KOPT-K1 (cell line): ENCODE results near the gene LARGE2.
A peak's percentile ranks its signal among the peaks of the same experiment; 100 is the strongest.

Source experiments
- H3K27ac ChIP-seq: fragments of 200-600 bp; sonication (generic); 2 replicates; pipeline ENCODE4 v1.5.1; 2016; ENCODE audit warnings: antibody characterized with exemption, mild to moderate bottlenecking, low read depth, low read length; ENCODE audit not compliant: poor library complexity, severe bottlenecking
- H3K36me3 ChIP-seq: fragments of 200-600 bp; sonication (generic); 2 replicates; pipeline ENCODE4 v1.5.1; 2017; ENCODE audit warnings: antibody characterized with exemption, mild to moderate bottlenecking, low read length, moderate library complexity; ENCODE audit not compliant: insufficient read depth
- H3K9me3 ChIP-seq: fragments of 200-600 bp; sonication (generic); 2 replicates; pipeline ENCODE4 v1.5.1; 2017; ENCODE audit warnings: antibody characterized with exemption, low read length, mild to moderate bottlenecking; ENCODE audit not compliant: insufficient read depth, poor library complexity, severe bottlenecking

LARGE2 gene

DNA sequence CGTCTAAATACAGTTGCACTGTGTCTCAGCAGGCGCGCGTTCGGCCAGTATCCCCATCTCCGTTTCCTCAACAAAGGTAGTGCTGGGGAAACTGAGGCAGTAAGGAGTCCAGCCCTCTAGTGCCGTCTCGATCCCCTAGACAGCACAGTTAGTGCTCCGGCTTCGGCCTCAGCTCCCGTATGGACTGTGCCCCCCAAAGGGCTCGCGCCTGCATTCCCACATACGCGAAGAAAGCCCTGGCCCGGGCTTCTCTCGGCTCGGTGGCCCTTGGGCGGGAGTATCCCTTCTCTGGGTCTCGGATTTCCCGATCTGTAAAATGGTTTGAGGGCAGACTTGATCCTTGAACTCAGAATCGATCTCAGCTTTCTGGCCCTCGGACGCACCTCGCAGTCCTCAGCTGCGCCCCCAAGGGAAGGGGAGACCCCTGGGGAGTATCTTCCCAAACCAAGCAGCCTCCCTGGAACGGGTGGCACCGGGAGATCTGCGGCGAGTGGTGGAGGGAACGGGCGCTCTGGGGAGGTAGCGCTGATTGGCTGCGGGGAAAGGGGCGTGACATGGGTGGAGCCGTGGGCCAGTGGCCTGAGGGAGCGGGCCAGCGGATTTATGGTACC lies 4.0 kb upstream of the LARGE2 start:
- no peaks in the 10 kb centered on the region for H3K9me3 ChIP-seq
- H3K27ac ChIP-seq = peak overlapping the region; percentile 76
- H3K36me3 ChIP-seq = peaks cover 29% of the 10 kb centered on the region

DNA sequence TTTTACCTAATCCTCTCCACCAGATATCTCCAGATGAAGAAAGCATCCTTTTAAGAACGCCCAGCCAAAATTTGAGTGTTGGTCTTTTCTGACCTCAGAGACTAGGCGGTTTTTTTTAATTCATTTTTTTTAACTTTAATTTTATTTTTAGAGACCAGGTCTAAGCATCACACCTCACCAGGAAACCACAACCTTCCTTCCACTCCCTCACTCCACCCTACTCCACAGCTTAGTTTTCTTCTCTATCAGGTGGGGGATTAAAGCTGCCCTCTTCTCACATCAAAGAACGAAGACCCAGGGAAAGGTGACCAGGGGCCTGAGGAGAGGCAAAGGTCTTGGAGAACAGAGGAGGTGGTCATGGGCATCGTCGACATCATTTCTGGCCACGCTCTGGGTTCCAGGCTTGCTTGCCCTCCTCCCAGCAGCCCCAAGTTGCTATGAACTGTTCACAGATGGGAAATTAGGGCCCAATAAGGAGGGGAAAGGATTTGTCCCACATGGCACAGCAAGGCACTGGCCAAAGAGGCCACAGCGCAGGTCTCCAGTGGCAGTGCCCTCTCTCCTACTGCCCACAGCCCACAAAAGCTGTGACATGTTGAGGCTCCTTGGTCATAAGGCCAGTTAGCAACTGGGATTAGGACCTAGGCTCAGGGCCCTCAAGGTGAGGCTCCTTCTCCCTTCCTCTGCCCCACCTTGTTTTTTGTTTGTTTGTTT lies 3.3 kb upstream of the LARGE2 start:
- no peaks in the 10 kb centered on the region for H3K9me3 ChIP-seq
- peaks cover 22% of the 10 kb centered on the region; the same call in 1 of the 2 replicates for H3K36me3 ChIP-seq
- peak overlapping the region; percentile 76 for H3K27ac ChIP-seq

DNA sequence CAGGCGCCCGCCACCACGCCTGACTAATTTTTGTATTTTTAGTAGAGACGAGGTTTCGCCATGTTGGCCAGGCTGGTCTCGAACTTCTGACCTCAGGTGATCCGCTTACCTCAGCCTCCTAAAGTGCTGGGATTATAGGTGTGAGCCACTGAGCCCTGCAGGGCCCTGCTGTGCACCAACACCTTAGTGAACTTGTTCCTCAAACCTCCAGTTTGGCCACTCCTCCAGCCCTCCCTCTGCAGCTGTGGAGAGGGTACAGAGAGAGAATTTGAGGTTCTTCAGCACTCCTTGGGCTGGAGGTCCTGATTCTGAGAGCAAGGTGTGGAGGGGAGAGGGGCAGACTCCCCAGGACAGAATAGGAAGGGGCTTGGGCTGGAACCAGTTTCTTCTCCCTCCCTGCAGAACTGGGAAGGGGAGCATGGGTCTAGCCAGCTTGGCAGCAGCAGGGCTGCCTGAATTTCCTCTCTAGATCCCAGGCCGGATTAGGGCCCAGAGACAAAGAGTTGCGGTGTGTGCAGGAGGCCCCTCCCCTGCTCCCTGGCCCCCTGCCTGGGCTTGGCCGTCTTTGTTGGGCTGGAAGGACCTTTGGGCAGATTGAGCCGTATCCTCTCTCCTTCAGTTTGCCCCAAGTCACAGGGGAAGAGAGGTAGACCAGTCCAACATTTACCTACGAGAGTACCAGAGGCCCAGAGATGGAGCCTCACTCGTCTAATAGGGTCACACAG lies 2.5 kb upstream of the LARGE2 start:
- H3K36me3 ChIP-seq = peaks cover 13% of the 10 kb centered on the region; the same call in 1 of the 2 replicates
- H3K9me3 ChIP-seq = no peaks in the 10 kb centered on the region
- H3K27ac ChIP-seq = no peak overlapping the region

DNA sequence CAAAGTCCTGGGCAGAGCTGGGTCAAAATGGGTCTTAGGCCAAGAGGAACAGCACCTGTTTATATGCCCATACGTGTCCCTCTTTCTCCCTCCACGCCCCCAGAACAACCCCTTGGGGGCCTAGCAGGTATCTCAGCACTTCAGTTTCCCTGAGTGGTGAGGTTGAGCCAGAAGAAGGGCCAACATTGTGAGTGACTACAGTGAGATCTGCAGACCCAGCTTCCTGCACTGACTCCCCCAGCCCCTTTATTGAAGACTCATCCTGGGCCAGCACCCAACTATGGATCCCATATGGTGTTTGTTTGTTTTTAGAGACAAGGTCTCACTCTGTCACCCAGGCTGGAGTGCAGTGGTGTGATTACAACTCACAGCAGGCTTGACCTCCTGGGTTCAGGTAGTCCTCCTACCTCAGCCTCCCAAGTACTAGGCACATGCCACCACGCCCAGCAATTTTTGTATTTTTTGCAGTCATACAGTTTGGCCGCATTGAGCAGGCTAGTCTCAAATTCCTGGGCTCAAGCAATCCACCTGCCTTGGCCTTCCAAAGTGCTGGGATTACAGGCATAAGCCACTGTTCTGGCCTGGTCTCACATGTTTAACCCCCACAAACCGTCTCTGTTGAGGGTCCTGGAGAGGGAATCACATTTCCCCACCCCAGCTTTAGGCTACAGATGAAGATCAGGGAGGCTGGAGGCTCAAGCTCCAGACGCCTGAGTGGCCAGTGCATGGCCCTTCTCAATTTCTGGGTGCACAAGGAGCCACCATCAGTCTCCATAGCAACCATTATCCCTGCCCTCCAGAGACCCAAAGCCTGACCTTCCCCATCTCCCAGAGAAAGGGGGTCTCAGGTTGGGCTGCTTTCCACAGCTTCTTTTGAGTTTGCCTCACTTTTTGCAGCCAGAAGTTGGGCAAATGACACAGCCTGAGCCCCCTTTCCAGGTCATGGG lies 1.7 kb upstream of the LARGE2 start:
- Histone ChIP-seq H3K27ac (no peak overlapping the region), H3K9me3 (no peaks in the 10 kb centered on the region), H3K36me3 (peaks cover 5% of the 10 kb centered on the region; the same call in 1 of the 2 replicates)

DNA sequence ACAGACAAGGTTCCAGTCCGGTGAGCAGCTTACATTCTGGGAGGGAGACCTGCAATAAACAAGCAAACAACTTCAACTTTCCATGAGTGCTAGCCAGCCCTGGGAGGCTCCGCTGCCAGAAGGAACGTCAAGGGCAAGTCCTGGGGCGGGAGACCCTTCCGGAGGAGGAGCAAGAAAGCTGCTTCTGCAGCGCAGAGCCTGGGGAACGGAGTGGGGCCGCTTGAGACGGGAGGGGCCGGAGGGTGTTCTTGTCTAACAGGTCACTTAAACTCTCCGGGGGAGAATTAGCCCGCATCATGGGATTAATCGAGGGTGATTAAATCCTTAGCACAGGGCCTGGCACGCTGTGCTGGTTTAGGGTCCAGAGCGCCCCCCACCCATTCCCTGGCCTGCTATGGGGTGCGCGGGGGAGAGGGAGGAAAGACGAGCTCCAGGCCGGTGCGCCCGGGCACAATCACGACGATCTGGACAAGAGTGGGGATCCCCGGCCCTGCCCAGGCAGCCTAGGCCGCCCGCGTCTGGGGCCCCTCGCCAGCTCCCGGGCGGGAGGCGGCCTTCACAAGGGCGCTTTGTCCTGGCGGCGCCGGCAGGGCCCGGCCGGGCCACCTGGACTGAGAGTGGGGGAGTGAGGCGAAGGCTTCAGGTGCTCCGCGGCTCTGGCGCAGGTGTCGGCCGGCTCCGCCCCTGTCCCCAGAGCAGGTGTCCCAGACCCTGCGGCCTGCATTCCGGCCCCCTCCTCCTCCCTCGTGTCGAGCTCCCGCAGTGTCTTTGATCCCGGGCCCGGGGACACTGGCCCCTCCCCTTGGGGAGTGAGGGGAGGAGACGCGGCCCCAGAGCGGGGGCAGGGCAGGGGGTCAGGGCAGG lies 663 bp upstream of the LARGE2 start:
- H3K9me3 ChIP-seq = no peaks in the 10 kb centered on the region
- H3K36me3 ChIP-seq = no peaks in the 10 kb centered on the region
- no peak overlapping the region for H3K27ac ChIP-seq

DNA sequence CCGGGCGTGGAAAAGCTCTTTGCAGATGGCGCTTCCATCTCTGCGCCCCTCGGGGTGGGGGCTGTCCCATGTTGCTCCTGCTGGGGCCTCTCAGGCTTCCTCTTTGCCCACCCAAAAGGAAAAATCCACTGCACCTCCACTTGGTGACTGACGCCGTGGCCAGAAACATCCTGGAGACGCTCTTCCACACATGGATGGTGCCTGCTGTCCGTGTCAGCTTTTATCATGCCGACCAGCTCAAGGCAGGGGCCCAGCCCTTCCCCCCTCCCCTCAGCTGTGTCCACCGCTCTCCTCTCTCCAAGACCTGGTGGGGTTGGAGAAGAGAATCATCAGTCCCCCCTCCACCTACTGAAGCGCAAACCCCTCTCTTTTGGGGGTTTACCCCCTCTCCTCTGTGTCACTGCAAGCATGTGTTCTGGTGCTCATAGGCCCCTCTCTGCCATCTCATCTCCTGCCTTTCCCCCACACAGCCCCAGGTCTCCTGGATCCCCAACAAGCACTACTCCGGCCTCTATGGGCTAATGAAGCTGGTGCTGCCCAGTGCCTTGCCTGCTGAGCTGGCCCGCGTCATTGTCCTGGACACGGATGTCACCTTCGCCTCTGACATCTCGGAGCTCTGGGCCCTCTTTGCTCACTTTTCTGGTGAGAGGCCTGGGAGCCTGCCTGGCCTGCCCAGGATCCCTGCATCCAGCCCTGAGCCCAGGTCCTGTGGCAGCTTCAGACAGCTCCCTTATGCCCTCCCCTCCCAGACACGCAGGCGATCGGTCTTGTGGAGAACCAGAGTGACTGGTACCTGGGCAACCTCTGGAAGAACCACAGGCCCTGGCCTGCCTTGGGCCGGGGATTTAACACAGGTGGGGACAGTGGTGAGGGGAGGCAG lies 1.8 kb downstream of the LARGE2 start:
- Histone ChIP-seq H3K27ac (no peak overlapping the region), H3K9me3 (no peaks in the 10 kb centered on the region), H3K36me3 (no peaks in the 10 kb centered on the region)

DNA sequence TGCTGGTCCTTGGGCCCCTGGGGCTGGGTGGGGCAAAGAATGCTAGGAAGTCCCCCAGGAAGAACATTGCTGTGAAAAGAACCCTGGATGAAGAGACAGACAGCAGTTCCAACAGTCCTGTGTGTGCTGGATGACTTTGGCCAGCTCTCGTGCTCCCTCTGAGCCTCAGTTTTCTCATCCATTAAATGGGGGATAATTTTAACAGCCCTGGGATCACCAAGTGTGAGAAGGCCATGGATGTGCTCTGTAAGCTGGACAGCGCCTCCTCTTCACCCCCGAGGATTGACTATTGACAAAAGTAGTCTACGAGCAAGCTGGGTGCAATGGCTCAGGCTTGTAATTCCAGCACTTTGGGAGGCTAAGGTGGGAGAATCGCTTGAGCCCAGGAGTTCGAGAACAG lies 2.5 kb downstream of the LARGE2 start:
- H3K36me3 ChIP-seq = no peaks in the 10 kb centered on the region
- H3K9me3 ChIP-seq = no peaks in the 10 kb centered on the region
- H3K27ac ChIP-seq = no peak overlapping the region

DNA sequence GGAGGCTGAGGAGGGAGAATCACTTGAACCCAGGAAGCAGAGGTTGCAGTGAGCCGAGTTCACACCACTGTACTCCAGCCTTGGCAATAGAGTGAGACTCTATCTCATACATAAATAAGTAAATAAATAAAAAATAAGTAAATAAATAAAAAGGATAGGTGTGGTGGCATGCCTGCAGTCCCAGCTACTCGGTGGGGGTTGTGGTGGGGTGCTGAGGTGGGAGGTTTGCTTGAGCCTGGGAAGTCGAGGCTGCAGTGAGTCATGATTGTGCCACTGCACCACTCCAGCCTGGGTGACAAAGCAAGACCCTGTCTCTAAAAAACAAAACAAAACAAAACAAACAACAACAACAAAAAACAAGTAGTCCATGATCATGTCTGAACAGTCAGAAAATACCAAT lies 3.1 kb downstream of the LARGE2 start:
- no peaks in the 10 kb centered on the region for H3K9me3 ChIP-seq
- H3K27ac ChIP-seq = no peak overlapping the region
- H3K36me3 ChIP-seq = no peaks in the 10 kb centered on the region

DNA sequence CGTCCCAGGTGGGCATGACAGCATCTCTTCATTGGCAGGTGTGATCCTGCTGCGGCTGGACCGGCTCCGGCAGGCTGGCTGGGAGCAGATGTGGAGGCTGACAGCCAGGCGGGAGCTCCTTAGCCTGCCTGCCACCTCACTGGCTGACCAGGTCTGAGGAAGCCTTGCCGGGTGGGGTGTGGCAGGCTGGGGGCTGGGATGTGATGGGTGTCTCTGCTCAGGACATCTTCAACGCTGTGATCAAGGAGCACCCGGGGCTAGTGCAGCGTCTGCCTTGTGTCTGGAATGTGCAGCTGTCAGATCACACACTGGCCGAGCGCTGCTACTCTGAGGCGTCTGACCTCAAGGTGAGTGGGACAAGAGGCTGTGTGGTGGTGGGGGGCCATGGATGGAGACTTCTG lies 3.5 kb downstream of the LARGE2 start:
- H3K27ac ChIP-seq = no peak overlapping the region
- H3K9me3 ChIP-seq = no peaks in the 10 kb centered on the region
- no peaks in the 10 kb centered on the region for H3K36me3 ChIP-seq

DNA sequence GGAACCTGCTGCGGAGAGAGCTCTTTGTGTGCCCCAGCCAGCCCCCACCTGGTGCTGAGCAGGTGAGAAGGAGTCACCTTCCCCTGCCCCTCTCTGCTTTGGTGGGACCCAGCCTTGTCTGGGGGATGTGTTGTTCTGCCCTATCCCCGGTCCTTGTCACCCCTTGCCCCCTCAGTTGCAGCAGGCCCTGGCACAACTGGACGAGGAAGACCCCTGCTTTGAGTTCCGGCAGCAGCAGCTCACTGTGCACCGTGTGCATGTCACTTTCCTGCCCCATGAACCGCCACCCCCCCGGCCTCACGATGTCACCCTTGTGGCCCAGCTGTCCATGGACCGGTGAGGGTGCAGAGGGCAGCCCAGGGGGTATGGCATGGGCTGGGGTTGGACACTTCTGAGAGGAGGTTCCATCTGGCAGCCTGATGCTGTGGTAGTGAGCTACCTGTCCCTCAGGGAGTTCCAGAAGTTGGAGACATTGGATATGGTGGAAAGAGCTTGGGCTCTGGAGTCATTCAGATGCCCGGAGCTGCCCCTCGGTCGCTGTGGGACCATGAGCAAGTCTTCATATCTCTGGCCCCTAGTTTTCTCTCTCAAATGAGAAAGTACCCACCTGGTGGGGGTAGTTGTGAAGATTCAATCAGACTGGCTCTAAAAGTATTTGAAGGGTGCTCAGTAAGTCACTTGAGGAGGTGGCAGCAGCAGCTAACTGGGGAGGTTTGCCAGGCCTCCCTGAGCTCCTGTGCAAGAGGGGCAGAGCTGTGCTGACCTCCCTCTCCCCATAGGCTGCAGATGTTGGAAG lies 4.3 kb downstream of the LARGE2 start:
- Histone ChIP-seq H3K27ac (peak overlapping the region; percentile 20), H3K36me3 (no peaks in the 10 kb centered on the region), H3K9me3 (no peaks in the 10 kb centered on the region)

DNA sequence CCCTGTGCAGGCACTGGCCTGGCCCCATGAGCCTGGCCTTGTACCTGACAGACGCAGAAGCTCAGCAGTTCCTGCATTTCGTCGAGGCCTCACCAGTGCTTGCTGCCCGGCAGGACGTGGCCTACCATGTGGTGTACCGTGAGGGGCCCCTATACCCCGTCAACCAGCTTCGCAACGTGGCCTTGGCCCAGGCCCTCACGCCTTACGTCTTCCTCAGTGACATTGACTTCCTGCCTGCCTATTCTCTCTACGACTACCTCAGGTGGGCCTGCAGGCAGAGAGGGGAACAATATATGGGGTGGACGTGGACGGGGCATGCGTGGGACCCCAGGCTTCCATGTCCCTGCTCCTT lies 4.9 kb downstream of the LARGE2 start:
- peak overlapping the region; percentile 20 for H3K27ac ChIP-seq
- H3K9me3 ChIP-seq = no peaks in the 10 kb centered on the region
- H3K36me3 ChIP-seq = peaks cover 5% of the 10 kb centered on the region; the same call in 1 of the 2 replicates

DNA sequence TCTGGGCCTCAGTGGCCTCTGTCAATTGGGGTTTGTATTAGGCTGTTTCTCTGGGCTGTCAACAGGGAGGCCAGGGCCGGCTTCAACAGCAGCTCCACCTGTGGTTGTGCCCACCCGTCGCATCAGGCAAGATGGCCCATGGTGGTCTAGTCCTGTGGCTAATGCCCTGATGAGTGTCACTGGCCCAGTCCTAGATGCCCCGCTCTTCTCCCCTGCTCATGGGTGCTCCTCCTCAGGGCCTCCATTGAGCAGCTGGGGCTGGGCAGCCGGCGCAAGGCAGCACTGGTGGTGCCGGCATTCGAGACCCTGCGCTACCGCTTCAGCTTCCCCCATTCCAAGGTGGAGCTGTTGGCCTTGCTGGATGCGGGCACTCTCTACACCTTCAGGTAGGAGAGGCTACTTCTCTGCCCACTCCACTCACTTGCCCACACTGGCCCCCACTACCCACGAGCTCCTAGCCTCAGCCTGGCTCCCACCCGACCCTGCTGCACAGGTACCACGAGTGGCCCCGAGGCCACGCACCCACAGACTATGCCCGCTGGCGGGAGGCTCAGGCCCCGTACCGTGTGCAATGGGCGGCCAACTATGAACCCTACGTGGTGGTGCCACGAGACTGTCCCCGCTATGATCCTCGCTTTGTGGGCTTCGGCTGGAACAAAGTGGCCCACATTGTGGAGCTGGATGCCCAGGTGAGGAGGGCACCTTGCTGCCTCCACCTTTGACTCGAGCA lies 5.4 kb downstream of the LARGE2 start:
- H3K36me3 ChIP-seq = peaks cover 6% of the 10 kb centered on the region; the same call in 1 of the 2 replicates
- no peak overlapping the region for H3K27ac ChIP-seq
- no peaks in the 10 kb centered on the region for H3K9me3 ChIP-seq
